B cell (primary cell): ENCODE results near the gene ARID3C. TPM values are rescaled to one million over a fixed set of nuclear protein-coding genes. Genes with fewer than 3 reads are reported as not detected.

ENCODE experiments used
- ATAC-seq: fragments of 200-7000 bp; cut with Tn5 transposase; one replicate; pipeline ENCODE4 v1.10.0; 2021; ENCODE audit warnings: low read depth, mild to moderate bottlenecking, moderate number of reproducible peaks, moderate library complexity
- CTCF ChIA-PET: fragments of 350-600 bp; sonication (Branson Sonifier 250); formaldehyde crosslinking; loops from one replicate; lab custom pipeline; 2021; ENCODE audit warnings: antibody characterized with exemption, inconsistent platforms; lab: Charles Lee
- POLR2A ChIA-PET: fragments of 350-600 bp; sonication (Branson Sonifier 250); formaldehyde crosslinking; loops from one replicate; lab custom pipeline; 2021; ENCODE audit warnings: antibody characterized with exemption; lab: Charles Lee
- DNase-seq: peaks from one replicate; pipeline ENCODE4 v3.0.0; 2013
- H2AFZ ChIP-seq: 2 replicates; pipeline ENCODE4 v1.6.1; 2012; ENCODE audit warnings: mild to moderate bottlenecking, low read depth, low read length; ENCODE audit not compliant: insufficient read depth, poor library complexity, severe bottlenecking
- H3K27ac ChIP-seq, 2 donors: 1 replicate in 1 of 2; 2 replicates in 1 of 2; pipeline ENCODE4 v1.5.1; 2012 to 2013; ENCODE audit warnings: low read length in 2 of 2, mild to moderate bottlenecking in 2 of 2, moderate library complexity in 1 of 2
- H3K27me3 ChIP-seq, 4 experiments: fragments of 200-600 bp in 1 of 4; sonication (generic) in 1 of 4; replicated peaks in 1 of 4; 1 replicate in 2 of 4; 2 replicates in 2 of 4; pipeline versions ENCODE4 v1.6.1 to v1.7.0; 2013 to 2016; ENCODE audit warnings: low read length in 3 of 4, mild to moderate bottlenecking in 2 of 4, mixed read lengths in 1 of 4, moderate library complexity in 1 of 4; ENCODE audit not compliant: insufficient read depth in 4 of 4, control insufficient read depth in 3 of 4; ENCODE audit errors: control extremely low read depth in 1 of 4
- H3K36me3 ChIP-seq, 2 experiments: replicated peaks in 1 of 2; 1 replicate in 1 of 2; 2 replicates in 1 of 2; pipeline versions ENCODE4 v1.6.1 to v1.7.1; 2013; ENCODE audit warnings: low read length in 1 of 2; ENCODE audit not compliant: insufficient read depth in 2 of 2, control insufficient read depth in 1 of 2; ENCODE audit errors: control extremely low read depth in 1 of 2, extremely low read depth in 1 of 2
- H3K4me1 ChIP-seq, 2 donors: fragments of 200-600 bp in 1 of 2; sonication (generic) in 1 of 2; 1 replicate in 1 of 2; 2 replicates in 1 of 2; pipeline versions ENCODE4 v1.5.1 to v1.6.1; 2013 to 2017; ENCODE audit warnings: low read length in 2 of 2; ENCODE audit not compliant: control insufficient read depth in 2 of 2, insufficient read depth in 2 of 2
- H3K4me2 ChIP-seq: replicated peaks from 2 replicates; pipeline ENCODE3; 2012; ENCODE audit warnings: mild to moderate bottlenecking, low read depth, low read length; ENCODE audit not compliant: poor library complexity, severe bottlenecking
- H3K4me3 ChIP-seq, 5 experiments: fragments of 200-600 bp in 1 of 5; sonication (generic) in 1 of 5; 1 replicate in 3 of 5; 2 replicates in 2 of 5; pipeline versions ENCODE4 v1.5.1 to v1.7.0; 2011 to 2016; ENCODE audit warnings: low read length in 4 of 5, mild to moderate bottlenecking in 4 of 5, low read depth in 2 of 5, control low read depth in 1 of 5, moderate library complexity in 1 of 5; ENCODE audit not compliant: insufficient read depth in 1 of 5; ENCODE audit errors: control extremely low read depth in 1 of 5, extremely low read depth in 1 of 5
- H3K79me2 ChIP-seq: fragments of 200-600 bp; sonication (generic); one replicate; pipeline ENCODE4 v1.6.0; 2016; ENCODE audit warnings: low read length; ENCODE audit not compliant: control insufficient read depth, insufficient read depth
- H3K9ac ChIP-seq: fragments of 200-600 bp; sonication (generic); 2 replicates; pipeline ENCODE4 v1.6.1; 2017; ENCODE audit warnings: mild to moderate bottlenecking, low read length, moderate library complexity
- H3K9me3 ChIP-seq, 3 donors: one replicate each; pipeline versions ENCODE4 v1.6.1 to v1.7.1; 2013; ENCODE audit warnings: low read length in 2 of 3; ENCODE audit not compliant: control insufficient read depth in 2 of 3, insufficient read depth in 1 of 3; ENCODE audit errors: control extremely low read depth in 1 of 3
- H4K20me1 ChIP-seq: 2 replicates; pipeline ENCODE4 v1.6.0; 2012; ENCODE audit warnings: mild to moderate bottlenecking, low read length; ENCODE audit not compliant: insufficient read depth, control insufficient read depth, poor library complexity, severe bottlenecking
- H3K27ac Mint-ChIP-seq: one replicate; pipeline ENCODE4 v1.8.0; 2021; ENCODE audit warnings: mixed read lengths
- H3K27me3 Mint-ChIP-seq: one replicate; pipeline ENCODE4 v1.8.0; 2021; ENCODE audit warnings: mixed read lengths
- H3K4me1 Mint-ChIP-seq: one replicate; pipeline ENCODE4 v1.8.0; 2021; ENCODE audit warnings: mixed read lengths
- H3K4me3 Mint-ChIP-seq: one replicate; pipeline ENCODE4 v1.8.0; 2021; ENCODE audit warnings: mixed read lengths
- H3K9me3 Mint-ChIP-seq: one replicate; pipeline ENCODE4 v1.8.0; 2022; ENCODE audit warnings: mixed read lengths; ENCODE audit not compliant: insufficient read depth
- CTCF ChIP-seq: fragments of 200-600 bp; IDR thresholded peaks from one replicate; pipeline ENCODE4 v1.8.0; 2022; ENCODE audit warnings: antibody characterized with exemption, mild to moderate bottlenecking
- EZH2 ChIP-seq: IDR thresholded peaks from 2 replicates; pipeline ENCODE4 v1.6.1; 2012; ENCODE audit warnings: borderline replicate concordance, low read depth, mild to moderate bottlenecking, moderate library complexity, low read length; ENCODE audit not compliant: insufficient read depth, poor library complexity, severe bottlenecking
- WGBS: methylation state at CpG from one replicate; pipeline ENCODE4 v1.1.5; 2013; ENCODE audit warnings: missing lambda C conversion rate; ENCODE audit not compliant: insufficient coverage; 5-methylcytosine and 5-hydroxymethylcytosine counted together
- intact Hi-C: fragments of 100-400 bp; cut with micrococcal nuclease; formaldehyde crosslinking; loops from one replicate; pipeline ENCODE4 v1.10.0; 2022
- polyA plus RNA-seq: library from polyadenylated mRNA; depleted of rRNA; stranded (reverse); fragments of >200 nt; gene quantifications from 2 replicates; pipeline ENCODE4 v1.2.3, GENCODE V29; 2012
- small RNA-seq: library from RNA; depleted of rRNA; stranded (forward); fragments of <200 nt; gene quantifications from one replicate; pipeline ENCODE3, GENCODE V24; 2012; ENCODE audit warnings: low replicate concordance, low read depth; ENCODE audit not compliant: insufficient read length
- total RNA-seq, 2 donors: library from RNA; stranded (reverse); fragments of 120-200 nt in 1 of 2; gene quantifications; 1 replicate in 1 of 2; 2 replicates in 1 of 2; pipeline versions ENCODE4 v1.2.3 to v1.2.4, GENCODE V29; 2013 to 2022

Gene ARID3C
- total and polyA plus RNA-seq, 2 donors (not counting 1 experiment from before 2014, with no cell fraction given), result not detected

- Histone ChIP-seq H4K20me1 (no peaks in the 10 kb centered on the region), H3K9ac (no peak overlapping the region), H3K79me2 (no peaks in the 10 kb centered on the region), H3K27ac (no peak overlapping the region), H3K4me2 (no peak overlapping the region), H2AFZ (no peak overlapping the region), H3K9me3 (no peaks in the 10 kb centered on the region), H3K27me3 (peaks cover 0 to 33% (median 7%) of the 10 kb centered on the region in 4 experiments), H3K4me1 (no peaks in the 10 kb centered on the region), H3K36me3 (no peaks in the 10 kb centered on the region), H3K4me3 (no peak overlapping the region)
- 86% methylated on average over 6 of the region's 12 CpGs for WGBS
- intact Hi-C loops, result no loop called here
- Mint-ChIP-seq H3K27me3 (peaks cover 57% of the 10 kb centered on the region), H3K4me3 (no peak overlapping the region), H3K9me3 (no peaks in the 10 kb centered on the region), H3K4me1 (no peaks in the 10 kb centered on the region), H3K27ac (no peak overlapping the region)
- no peak for DNase-seq
- ChIA-PET POLR2A (no interaction called here), CTCF (interaction anchor here (1.2 kb wide), 1 partner anchor 24 kb away, joined by 3 read pairs; no protein-coding TSS in a partner anchor)
- no peak for ATAC-seq
- no peak for TF ChIP-seq CTCF
- TF ChIP-seq EZH2, result no peak
Observed at GRCh38 chr9:34571481-34571810, 57.4 kb downstream of the ARID3C start.

Small RNA genes within 50 kb of the gene (small RNA-seq; reads per million reads assigned to genes)
- gene CCL27, result not detected

Other genes with a start within 250 kb of the ARID3C start
- gene FAM219A, start 170.5 kb downstream of the ARID3C start, total RNA-seq, result 16.0 and 17.3 TPM in 2 replicates
- gene FAM219A, start 170.5 kb downstream of the ARID3C start, polyA plus RNA-seq, result 12.6 and 12.9 TPM in 2 replicates
- gene DNAI1, start 170.3 kb downstream of the ARID3C start, total RNA-seq, result not detected in 2 replicates
- not detected in 2 replicates for gene DNAI1, start 170.3 kb downstream of the ARID3C start, polyA plus RNA-seq
- gene ENHO, start 106.1 kb downstream of the ARID3C start, total RNA-seq, result not detected in 2 replicates
- 0.13 TPM in 1 of 2 replicates, not detected in the other for gene ENHO, start 106.1 kb downstream of the ARID3C start, polyA plus RNA-seq
- gene CNTFR, start 39.3 kb downstream of the ARID3C start, total RNA-seq, result not detected in 2 replicates
- not detected in 2 replicates for gene CNTFR, start 39.3 kb downstream of the ARID3C start, polyA plus RNA-seq
- 20.2 and 21.7 TPM in 2 replicates for gene RPP25L, start 17.0 kb downstream of the ARID3C start, total RNA-seq
- gene RPP25L, start 17.0 kb downstream of the ARID3C start, polyA plus RNA-seq, result 14.8 and 27.0 TPM in 2 replicates
- gene DCTN3, start 8.6 kb downstream of the ARID3C start, total RNA-seq, result 48.2 and 55.3 TPM in 2 replicates
- 56.4 and 75.0 TPM in 2 replicates for gene DCTN3, start 8.6 kb downstream of the ARID3C start, polyA plus RNA-seq
- gene SIGMAR1, start 8.7 kb upstream of the ARID3C start, total RNA-seq, result 21.4 and 23.0 TPM in 2 replicates
- 18.9 and 30.7 TPM in 2 replicates for gene SIGMAR1, start 8.7 kb upstream of the ARID3C start, polyA plus RNA-seq
- 96.6 and 111 TPM in 2 replicates for gene GALT, start 17.6 kb upstream of the ARID3C start, total RNA-seq
- 163 and 167 TPM in 2 replicates for gene GALT, start 17.6 kb upstream of the ARID3C start, polyA plus RNA-seq
- gene IL11RA, start 23.1 kb upstream of the ARID3C start, total RNA-seq, result 47.3 and 52.1 TPM in 2 replicates
- 58.0 and 69.3 TPM in 2 replicates for gene IL11RA, start 23.1 kb upstream of the ARID3C start, polyA plus RNA-seq
- gene CCL27, start 33.6 kb upstream of the ARID3C start, total RNA-seq, result not detected in 2 replicates
- not detected in 2 replicates for gene CCL27, start 33.6 kb upstream of the ARID3C start, polyA plus RNA-seq
- gene CCL19, start 62.2 kb upstream of the ARID3C start, total RNA-seq, result not detected in 2 replicates
- 0.26 TPM in 1 of 2 replicates, not detected in the other for gene CCL19, start 62.2 kb upstream of the ARID3C start, polyA plus RNA-seq
- gene CCL21, start 81.1 kb upstream of the ARID3C start, total RNA-seq, result not detected in 2 replicates
- gene CCL21, start 81.1 kb upstream of the ARID3C start, polyA plus RNA-seq, result not detected in 2 replicates